ENCODE data around the gene C10orf120.

C10orf120 gene

GRCh38 chr10:122699796-122700455 lies at the start of gene C10orf120:
TSS of gene C10orf120 (minus strand) at chr10:122699846. CDS start at chr10:122699790, 56 bp downstream.
- DNase-seq (ENCODE audit: low spot score) (no peak), FAIRE-seq (no peak)

- DNase-seq (ENCODE audit: low spot score) (no peak), FAIRE-seq (no peak)
Observed at GRCh38 chr10:122748496-122748895, 48.9 kb upstream of the C10orf120 start.

- FAIRE-seq = no peak
Observed at GRCh38 chr10:122746408-122746807, 46.8 kb upstream of the C10orf120 start.

GRCh38 chr10:122744257-122744656 lies 44.6 kb upstream of the C10orf120 start:
- DNase-seq (ENCODE audit: low spot score) (no peak), FAIRE-seq (no peak)

More at GRCh38 chr10:122746408-122746807, 46.8 kb upstream of the C10orf120 start:
- DNase-seq (ENCODE audit: low spot score) = no peak

- DNase-seq (ENCODE audit: low spot score) = no peak
Observed at GRCh38 chr10:122740640-122741039, 41.0 kb upstream of the C10orf120 start.

GRCh38 chr10:122738031-122738430 lies 38.4 kb upstream of the C10orf120 start:
- FAIRE-seq (no peak), DNase-seq (ENCODE audit: low spot score) (no peak)

More at GRCh38 chr10:122740640-122741039, 41.0 kb upstream of the C10orf120 start:
- no peak for FAIRE-seq

- FAIRE-seq (no peak), DNase-seq (ENCODE audit: low spot score) (no peak)
Observed at GRCh38 chr10:122733931-122734665, 34.5 kb upstream of the C10orf120 start.

- FAIRE-seq = no peak
- no peak for DNase-seq (ENCODE audit: low spot score)
Observed at GRCh38 chr10:122733443-122733842, 33.8 kb upstream of the C10orf120 start.

GRCh38 chr10:122730238-122730637 lies 30.6 kb upstream of the C10orf120 start:
- DNase-seq (ENCODE audit: low spot score) = no peak
- no peak for FAIRE-seq

GRCh38 chr10:122729126-122729525 lies 29.5 kb upstream of the C10orf120 start:
- no peak for FAIRE-seq

GRCh38 chr10:122727426-122727825 lies 27.8 kb upstream of the C10orf120 start:
- DNase-seq (ENCODE audit: low spot score) = no peak
- no peak for FAIRE-seq

More at GRCh38 chr10:122729126-122729525, 29.5 kb upstream of the C10orf120 start:
- no peak for DNase-seq (ENCODE audit: low spot score)

GRCh38 chr10:122725768-122726167 lies 26.1 kb upstream of the C10orf120 start:
- no peak for FAIRE-seq
- no peak for DNase-seq (ENCODE audit: low spot score)

GRCh38 chr10:122725006-122725405 lies 25.4 kb upstream of the C10orf120 start:
- DNase-seq (ENCODE audit: low spot score) = no peak
- no peak for FAIRE-seq

GRCh38 chr10:122721111-122721510 lies 21.5 kb upstream of the C10orf120 start:
- no peak for FAIRE-seq

GRCh38 chr10:122716025-122716424 lies 16.4 kb upstream of the C10orf120 start:
- no peak for FAIRE-seq
- no peak for DNase-seq (ENCODE audit: low spot score)

More at GRCh38 chr10:122721111-122721510, 21.5 kb upstream of the C10orf120 start:
- DNase-seq (ENCODE audit: low spot score) = no peak

- FAIRE-seq = no peak
- no peak for DNase-seq (ENCODE audit: low spot score)
Observed at GRCh38 chr10:122715576-122715975, 15.9 kb upstream of the C10orf120 start.

GRCh38 chr10:122713091-122713885 lies 13.6 kb upstream of the C10orf120 start:
- FAIRE-seq = no peak
- no peak for DNase-seq (ENCODE audit: low spot score)

- DNase-seq (ENCODE audit: low spot score) = no peak
- FAIRE-seq = no peak
Observed at GRCh38 chr10:122710576-122710975, 10.9 kb upstream of the C10orf120 start.

GRCh38 chr10:122709971-122710370 lies 10.3 kb upstream of the C10orf120 start:
- no peak for DNase-seq (ENCODE audit: low spot score)
- no peak for FAIRE-seq

GRCh38 chr10:122707535-122707934 lies 7.9 kb upstream of the C10orf120 start:
- no peak for FAIRE-seq

GRCh38 chr10:122706947-122707346 lies 7.3 kb upstream of the C10orf120 start:
- DNase-seq (ENCODE audit: low spot score) = no peak
- FAIRE-seq = no peak

More at GRCh38 chr10:122707535-122707934, 7.9 kb upstream of the C10orf120 start:
- DNase-seq (ENCODE audit: low spot score) = no peak

GRCh38 chr10:122706467-122706866 lies 6.8 kb upstream of the C10orf120 start:
- no peak for FAIRE-seq
- no peak for DNase-seq (ENCODE audit: low spot score)
